Upper lobe of left lung (tissue), 6 donors: ENCODE measurements around the gene ATP10A. TPM values are rescaled to one million over a fixed set of nuclear protein-coding genes. Genes with fewer than 3 reads are reported as not detected.

Source experiments
- ATAC-seq, 2 donors: fragments of 200-7000 bp; cut with Tn5 transposase; one replicate each; pipeline ENCODE4 v1.9.1; 2022; ENCODE audit warnings: mild to moderate bottlenecking in 2 of 2, moderate library complexity in 2 of 2; ENCODE audit not compliant: low FRiP score in 2 of 2
- DNase-seq, 2 donors: peaks; one replicate each; pipeline ENCODE4 v3.0.0-alpha.2; 2019 to 2020
- H3K27ac ChIP-seq, 4 donors: fragments of 200-600 bp; sonication (generic); one replicate each; pipeline ENCODE4 v1.5.1; 2016 to 2019
- H3K27me3 ChIP-seq, 4 donors: fragments of 200-600 bp; sonication (generic); one replicate each; pipeline ENCODE4 v1.5.1; 2017 to 2019
- H3K36me3 ChIP-seq, 4 donors: fragments of 200-600 bp; sonication (generic); one replicate each; pipeline ENCODE4 v1.5.1; 2016 to 2019
- H3K4me1 ChIP-seq, 4 donors: fragments of 200-600 bp; sonication (generic); one replicate each; pipeline ENCODE4 v1.5.1; 2018 to 2019
- H3K4me3 ChIP-seq, 4 donors: fragments of 200-600 bp; sonication (generic); one replicate each; pipeline ENCODE4 v1.5.1; 2017 to 2019; ENCODE audit warnings: mild to moderate bottlenecking in 2 of 4, moderate library complexity in 1 of 4
- H3K9me3 ChIP-seq, 4 donors: fragments of 200-600 bp; sonication (generic); one replicate each; pipeline ENCODE4 v1.5.1; 2018 to 2019
- CTCF ChIP-seq, 6 experiments: fragments of 450-650 bp in 4 of 6; fragments of 200-600 bp in 2 of 6; sonication (generic) in 2 of 6; IDR thresholded peaks; one replicate each; pipeline ENCODE4 v1.5.1; 2016 to 2019; ENCODE audit warnings: antibody characterized with exemption in 6 of 6
- EP300 ChIP-seq, 4 donors: sonication (generic); formaldehyde crosslinking; IDR thresholded peaks; one replicate each; pipeline ENCODE4 v1.5.1; 2017; ENCODE audit warnings: antibody characterized with exemption in 4 of 4, control low read depth in 2 of 4
- POLR2A ChIP-seq, 4 donors: fragments of 450-650 bp; IDR thresholded peaks; one replicate each; pipeline ENCODE4 v1.5.1; 2016 to 2017; ENCODE audit warnings: antibody characterized with exemption in 4 of 4, mild to moderate bottlenecking in 2 of 4
- POLR2AphosphoS5 ChIP-seq, 2 donors: sonication (generic); formaldehyde crosslinking; IDR thresholded peaks; one replicate each; pipeline ENCODE4 v1.5.1; 2017; ENCODE audit warnings: antibody characterized with exemption in 2 of 2
- WGBS, 2 donors: methylation state at CpG; one replicate each; pipeline ENCODE4 v1.1.5; 2017 to 2018; 5-methylcytosine and 5-hydroxymethylcytosine counted together
- total RNA-seq, 6 donors: library from RNA; depleted of rRNA in 4 of 6; stranded (reverse); fragments of >200 nt in 4 of 6; gene quantifications; one replicate each; pipeline versions ENCODE4 v1.1.0 to v1.2.1, GENCODE V29; 2016 to 2021
- donor health status: DM: no; HTN: no; CAD: no; lungs with moderate emphysema.
- donor health status: DM: no; HTN: yes; CAD: no; lungs with severe emphysema.

Gene ATP10A
- total RNA-seq, 6 donors from 2014 or later: 17.8 to 62.4 (median 32.3) TPM

DNA sequence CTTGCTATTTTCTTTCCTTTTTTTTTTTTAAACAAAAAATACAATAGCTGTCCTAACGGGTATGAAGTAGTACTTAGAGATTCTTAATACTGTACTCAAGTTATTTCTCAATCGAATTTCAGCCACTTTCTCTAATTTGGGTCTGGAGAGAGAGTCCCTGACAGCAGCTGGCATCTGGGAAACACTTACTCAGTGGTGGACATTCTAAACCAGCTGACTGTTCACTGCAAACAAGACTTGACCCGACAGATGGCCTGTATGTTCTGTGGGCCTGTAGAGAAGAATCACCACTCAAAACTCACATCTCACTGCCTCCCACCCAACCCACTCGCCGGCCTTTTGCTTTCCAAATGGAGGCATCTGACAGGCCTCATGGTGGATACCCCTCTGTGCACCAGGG, 199.6 kb downstream of the ATP10A start:
- Histone ChIP-seq H3K36me3 (no peaks in the 10 kb centered on the region), H3K27ac (no peak overlapping the region), H3K27me3 (no peaks in the 10 kb centered on the region), H3K9me3 (no peaks in the 10 kb centered on the region), H3K4me3 (no peak overlapping the region), H3K4me1 (peaks cover 0 to 7% (median 2%) of the 10 kb centered on the region in 4 donors)
- WGBS, 2 donors: 55 to 72% methylated on average over 5 of the region's 5 CpGs
- TF ChIP-seq POLR2A (IDR thresholded peaks at IDR 0.05) (no peak), EP300 (IDR thresholded peaks at IDR 0.05) (no peak), CTCF (IDR thresholded peaks at IDR 0.05) (no peak), POLR2AphosphoS5 (IDR thresholded peaks at IDR 0.05) (no peak)
- DNase-seq: peak in 1 of 2 donors; percentile 47
- no peak for ATAC-seq

GRCh38 chr15:25661898-25662297, 201.2 kb downstream of the ATP10A start:
- no peak overlapping the region for H3K4me3 ChIP-seq
- no peak for DNase-seq
- no peaks in the 10 kb centered on the region for H3K9me3 ChIP-seq
- TF ChIP-seq EP300 (IDR thresholded peaks at IDR 0.05): no peak
- no peak for TF ChIP-seq POLR2AphosphoS5 (IDR thresholded peaks at IDR 0.05)
- no peak for TF ChIP-seq CTCF (IDR thresholded peaks at IDR 0.05)
- TF ChIP-seq POLR2A (IDR thresholded peaks at IDR 0.05): no peak
- no peaks in the 10 kb centered on the region for H3K36me3 ChIP-seq
- 42 to 55% methylated on average over 4 of the region's 4 CpGs for WGBS, 2 donors
- H3K27ac ChIP-seq: no peak overlapping the region
- H3K4me1 ChIP-seq: peaks cover 0 to 7% (median 2%) of the 10 kb centered on the region in 4 donors
- ATAC-seq: no peak
- no peaks in the 10 kb centered on the region for H3K27me3 ChIP-seq

- no peaks in the 10 kb centered on the region for H3K9me3 ChIP-seq
- 94 to 95% methylated on average over 12 of the region's 12 CpGs for WGBS, 2 donors
- peaks cover 0 to 7% (median 2%) of the 10 kb centered on the region in 4 donors for H3K4me1 ChIP-seq
- H3K4me3 ChIP-seq: no peak overlapping the region
- ATAC-seq (peak in 1 of 2 donors; percentile 35), DNase-seq (peak in 1 of 2 donors; percentile 73)
- TF ChIP-seq CTCF (IDR thresholded peaks at IDR 0.05) (no peak), POLR2A (IDR thresholded peaks at IDR 0.05) (no peak), POLR2AphosphoS5 (IDR thresholded peaks at IDR 0.05) (no peak), EP300 (IDR thresholded peaks at IDR 0.05) (no peak)
- no peak overlapping the region for H3K27ac ChIP-seq
- H3K36me3 ChIP-seq: no peaks in the 10 kb centered on the region
- H3K27me3 ChIP-seq: no peaks in the 10 kb centered on the region
Observed at GRCh38 chr15:25659251-25659650, 203.9 kb downstream of the ATP10A start.

DNA sequence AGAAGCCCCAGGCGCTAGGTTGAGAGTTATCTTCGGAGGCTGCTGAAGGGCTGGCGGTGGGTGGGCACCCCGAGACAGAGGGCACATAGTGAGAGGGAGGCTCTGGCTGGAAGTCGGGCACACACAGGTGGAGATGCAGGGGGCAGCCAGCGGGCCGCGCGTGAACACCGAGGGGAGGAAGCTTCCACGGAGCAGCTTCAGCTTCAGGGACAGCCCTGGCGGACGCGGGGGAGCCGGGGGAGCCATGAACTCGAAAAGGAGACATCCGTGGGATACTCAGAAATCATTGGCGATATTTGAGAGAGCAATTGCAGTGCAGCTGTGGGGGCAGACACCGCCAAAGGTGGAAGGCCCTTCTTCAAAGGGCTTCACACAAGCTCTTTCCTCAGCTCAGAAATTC, 204.6 kb downstream of the ATP10A start:
- H3K4me3 ChIP-seq: no peak overlapping the region
- 94 to 96% methylated on average over 19 of the region's 19 CpGs for WGBS, 2 donors
- TF ChIP-seq POLR2AphosphoS5 (IDR thresholded peaks at IDR 0.05) (no peak), EP300 (IDR thresholded peaks at IDR 0.05) (no peak), POLR2A (IDR thresholded peaks at IDR 0.05) (no peak), CTCF (IDR thresholded peaks at IDR 0.05) (no peak)
- DNase-seq: peak in 1 of 2 donors; percentile 75
- peaks cover 0 to 7% (median 2%) of the 10 kb centered on the region in 4 donors for H3K4me1 ChIP-seq
- H3K27ac ChIP-seq: no peak overlapping the region
- ATAC-seq: no peak
- no peaks in the 10 kb centered on the region for H3K27me3 ChIP-seq
- H3K36me3 ChIP-seq: no peaks in the 10 kb centered on the region
- H3K9me3 ChIP-seq: no peaks in the 10 kb centered on the region

DNA sequence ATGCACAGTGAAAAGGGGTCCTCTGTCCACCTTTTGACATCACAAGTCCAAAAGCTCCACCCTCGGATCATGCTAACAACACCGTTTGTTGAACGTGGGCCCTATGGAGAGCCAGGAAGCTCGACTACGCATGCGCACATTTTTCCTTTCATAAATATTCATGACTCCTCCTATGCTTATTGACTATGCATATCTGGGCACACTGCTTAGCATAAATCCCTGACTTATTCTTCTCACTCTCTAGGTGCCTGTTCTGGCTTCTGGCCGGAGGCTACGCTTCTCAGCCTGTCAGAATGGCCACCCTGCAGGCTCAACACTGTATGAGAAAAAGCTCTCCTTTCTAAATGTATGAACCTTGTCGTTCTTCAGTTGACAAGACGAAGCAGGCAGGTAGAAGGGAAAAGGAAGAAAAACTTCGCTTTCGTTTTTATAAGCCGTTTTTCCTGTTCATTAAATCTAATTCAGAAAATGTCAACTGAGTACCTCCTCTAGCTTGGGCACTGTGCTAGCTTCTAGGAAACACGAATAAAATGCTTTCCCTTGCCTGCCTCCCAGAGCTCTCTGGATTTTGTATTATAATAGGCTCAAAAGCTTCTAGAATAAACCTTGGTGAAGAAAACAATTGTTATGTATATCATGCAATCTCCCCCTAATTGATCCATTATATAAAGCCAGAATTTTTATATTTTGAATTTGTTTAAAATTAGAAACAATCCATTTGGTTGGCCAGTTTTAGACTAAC, 207.7 kb downstream of the ATP10A start:
- WGBS, 2 donors: 85 to 88% methylated on average over 14 of the region's 14 CpGs
- no peak for ATAC-seq
- Histone ChIP-seq H3K36me3 (no peaks in the 10 kb centered on the region), H3K27me3 (no peaks in the 10 kb centered on the region), H3K4me3 (no peak overlapping the region), H3K9me3 (no peaks in the 10 kb centered on the region), H3K4me1 (no peaks in the 10 kb centered on the region), H3K27ac (no peak overlapping the region)
- DNase-seq: no peak
- TF ChIP-seq POLR2AphosphoS5 (IDR thresholded peaks at IDR 0.05): no peak
- no peak for TF ChIP-seq POLR2A (IDR thresholded peaks at IDR 0.05)
- TF ChIP-seq EP300 (IDR thresholded peaks at IDR 0.05): no peak
- no peak for TF ChIP-seq CTCF (IDR thresholded peaks at IDR 0.05)
